ENCODE measurements around the gene GTPBP10. TPM values are rescaled to one million over a fixed set of nuclear protein-coding genes. Genes with fewer than 3 reads are reported as not detected.

The GTPBP10 gene
- total RNA-seq, result 30.8 and 31.4 TPM in 2 replicates

GRCh38 chr7:90346336-90347125 is at the start of gene GTPBP10:
Gene GTPBP10 (plus strand): TSS chr7:90346716. CDS start chr7:90346742, 26 bp downstream.

GRCh38 chr7:90320801-90321494 is 25.6 kb upstream of the GTPBP10 start, which contains the start of gene FAM237B:
Gene FAM237B (minus strand): TSS chr7:90321304. CDS start chr7:90319748, 1,556 bp downstream.

DNA sequence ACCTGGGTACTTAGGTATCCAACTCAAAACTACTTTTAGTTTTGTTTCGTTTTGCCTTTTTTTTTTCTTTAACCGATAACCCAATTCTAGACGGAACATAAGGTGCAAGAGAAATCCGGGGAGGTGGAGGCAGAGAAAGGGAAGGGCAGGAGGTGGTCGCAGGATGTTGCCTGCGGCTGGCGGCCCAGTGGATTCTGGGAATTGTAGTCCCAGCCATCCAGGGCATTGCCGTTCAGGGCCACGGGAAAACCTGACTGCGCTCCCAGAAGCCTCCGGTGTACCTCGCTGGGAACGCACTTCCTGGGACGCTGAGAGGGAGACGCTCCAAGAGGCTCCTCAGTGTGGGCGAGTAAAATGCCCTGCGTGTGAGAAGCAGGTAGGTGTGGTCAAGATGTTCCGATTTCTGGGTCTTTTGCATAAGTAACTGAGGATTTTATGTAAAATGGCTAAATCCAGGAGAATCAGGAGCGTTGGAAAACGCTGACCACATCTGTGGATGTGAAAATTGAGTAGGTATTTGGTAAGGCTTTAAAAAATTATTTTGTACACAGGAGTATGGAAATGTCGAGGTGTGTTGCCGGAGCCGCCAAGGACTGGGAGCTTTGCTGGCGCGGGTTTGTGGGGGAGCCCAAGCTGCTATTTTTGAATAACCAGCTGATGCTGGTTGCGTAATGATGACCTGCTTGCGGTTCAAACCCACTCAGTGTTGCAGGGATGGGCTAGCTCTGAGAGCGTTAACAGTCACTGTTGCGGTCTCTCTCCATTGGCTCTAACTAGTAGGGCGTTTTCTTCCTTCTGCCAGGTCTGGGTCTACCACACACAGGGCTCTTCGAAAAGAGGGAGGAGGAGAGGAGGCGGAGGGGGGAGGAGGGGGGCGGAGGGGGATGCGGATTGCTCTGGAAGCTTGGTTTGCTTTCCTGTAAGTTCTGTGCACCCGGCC is 56.9 kb downstream of the GTPBP10 start, which contains the start of gene CLDN12:
Gene CLDN12 (plus strand): TSS at position 288 of the 940 bp plus-strand sequence. CDS start 9,216 bp downstream, outside the sequence.

Other genes starting within 250 kb of the GTPBP10 start
- 9.9 and 20.1 TPM in 2 replicates for gene STEAP1, start 192.2 kb upstream of the GTPBP10 start, total RNA-seq
- 2.7 and 16.2 TPM in 2 replicates for gene STEAP2, start 135.0 kb upstream of the GTPBP10 start, total RNA-seq
- gene CFAP69, start 101.5 kb upstream of the GTPBP10 start, total RNA-seq, result 2.1 and 3.7 TPM in 2 replicates
- not detected in 2 replicates for gene FAM237B, start 25.4 kb upstream of the GTPBP10 start, total RNA-seq
- 71.8 and 86.8 TPM in 2 replicates for gene CLDN12, start 56.7 kb downstream of the GTPBP10 start, total RNA-seq
- not detected in 2 replicates for gene PTTG1IP2, start 122.9 kb downstream of the GTPBP10 start, total RNA-seq
- 3.1 and 19.5 TPM in 2 replicates for gene CDK14, start 249.6 kb downstream of the GTPBP10 start, total RNA-seq